PC-9 (cell line): ENCODE data around the gene ARL10. TPM values are rescaled to one million over a fixed set of nuclear protein-coding genes. Genes with fewer than 3 reads are reported as not detected.

ENCODE experiments used
- BruUV-seq: library from RNA; stranded (reverse); fragments of 400-500 nt; replicated peaks from 2 replicates; lab custom pipeline; 2021; lab: Mats Ljungman, UMichigan
- CTCF ChIA-PET: fragments of 300-600 bp; sonication (Branson Sonifier 250); formaldehyde crosslinking; loops from one replicate; lab custom pipeline; 2022; ENCODE audit warnings: antibody characterized with exemption; lab: Charles Lee
- POLR2A ChIA-PET: fragments of 300-600 bp; sonication (Branson Sonifier 250); formaldehyde crosslinking; loops from one replicate; lab custom pipeline; 2022; ENCODE audit warnings: antibody characterized with exemption; ENCODE audit not compliant: unreplicated experiment; lab: Charles Lee
- DNase-seq, 2 experiments: peaks; one replicate each; pipeline versions ENCODE4 v3.0.0 to v3.0.0-alpha.2; 2015 to 2022; ENCODE audit warnings: mixed read lengths in 1 of 2
- H2AFZ ChIP-seq: fragments of 200-600 bp; sonication (generic); 2 replicates; pipeline ENCODE4 v1.8.1; 2017; ENCODE audit warnings: antibody characterized with exemption
- H3F3A ChIP-seq: fragments of 200-600 bp; sonication (generic); 2 replicates; pipeline ENCODE4 v1.8.1; 2017; ENCODE audit warnings: antibody characterized with exemption, mild to moderate bottlenecking, low read depth; ENCODE audit not compliant: insufficient read depth
- H3K27ac ChIP-seq: fragments of 200-600 bp; sonication (generic); 2 replicates; pipeline ENCODE4 v1.6.1; 2016; ENCODE audit warnings: mixed run types
- H3K27me3 ChIP-seq: fragments of 200-600 bp; sonication (generic); 2 replicates; pipeline ENCODE4 v1.6.1; 2016; ENCODE audit warnings: low read depth, mixed run types; ENCODE audit not compliant: insufficient read depth
- H3K36me3 ChIP-seq: fragments of 200-600 bp; sonication (generic); 2 replicates; pipeline ENCODE4 v1.6.1; 2016; ENCODE audit warnings: low read depth, mixed run types
- H3K4me1 ChIP-seq: fragments of 200-600 bp; sonication (generic); replicated peaks from 2 replicates; pipeline ENCODE4 v1.6.1; 2016; ENCODE audit warnings: mixed run types; ENCODE audit not compliant: insufficient read depth
- H3K4me2 ChIP-seq: fragments of 200-600 bp; sonication (generic); 2 replicates; pipeline ENCODE4 v1.6.1; 2017; ENCODE audit warnings: mixed run types
- H3K4me3 ChIP-seq: fragments of 200-600 bp; sonication (generic); 2 replicates; pipeline ENCODE4 v1.6.1; 2016; ENCODE audit warnings: mixed run types
- H3K79me2 ChIP-seq: fragments of 200-600 bp; sonication (generic); 2 replicates; pipeline ENCODE4 v1.6.1; 2017; ENCODE audit warnings: low read depth, mixed run types
- H3K9me2 ChIP-seq: fragments of 200-600 bp; sonication (generic); 2 replicates; pipeline ENCODE4 v1.8.1; 2017; ENCODE audit warnings: mild to moderate bottlenecking; ENCODE audit not compliant: insufficient read depth
- H3K9me3 ChIP-seq: fragments of 200-600 bp; sonication (generic); 2 replicates; pipeline ENCODE4 v1.8.1; 2016; ENCODE audit warnings: low read depth; ENCODE audit not compliant: insufficient read depth
- H4K20me1 ChIP-seq: fragments of 200-600 bp; sonication (generic); 2 replicates; pipeline ENCODE4 v1.8.1; 2017; ENCODE audit not compliant: insufficient read depth
- CTCF ChIP-seq: fragments of 200-600 bp; sonication (generic); conservative IDR thresholded peaks from 2 replicates; pipeline ENCODE4 v1.6.1; 2017; ENCODE audit warnings: mixed run types, antibody characterized with exemption, mild to moderate bottlenecking, moderate library complexity
- EZH2 ChIP-seq: fragments of 200-600 bp; sonication (generic); IDR thresholded peaks from 2 replicates; pipeline ENCODE4 v1.8.0; 2017; ENCODE audit warnings: antibody characterized with exemption, low read depth
- intact Hi-C: fragments of 100-400 bp; cut with micrococcal nuclease; formaldehyde crosslinking; loops from one replicate; pipeline ENCODE4 v1.10.0; 2022; ENCODE audit not compliant: unreplicated experiment
- total RNA-seq: library from RNA; stranded (reverse); gene quantifications from 2 replicates; pipeline ENCODE4 v1.2.3, GENCODE V29; 2021

The ARL10 gene
- total RNA-seq, 1 experiment from 2014 or later = 0.85 TPM

DNA sequence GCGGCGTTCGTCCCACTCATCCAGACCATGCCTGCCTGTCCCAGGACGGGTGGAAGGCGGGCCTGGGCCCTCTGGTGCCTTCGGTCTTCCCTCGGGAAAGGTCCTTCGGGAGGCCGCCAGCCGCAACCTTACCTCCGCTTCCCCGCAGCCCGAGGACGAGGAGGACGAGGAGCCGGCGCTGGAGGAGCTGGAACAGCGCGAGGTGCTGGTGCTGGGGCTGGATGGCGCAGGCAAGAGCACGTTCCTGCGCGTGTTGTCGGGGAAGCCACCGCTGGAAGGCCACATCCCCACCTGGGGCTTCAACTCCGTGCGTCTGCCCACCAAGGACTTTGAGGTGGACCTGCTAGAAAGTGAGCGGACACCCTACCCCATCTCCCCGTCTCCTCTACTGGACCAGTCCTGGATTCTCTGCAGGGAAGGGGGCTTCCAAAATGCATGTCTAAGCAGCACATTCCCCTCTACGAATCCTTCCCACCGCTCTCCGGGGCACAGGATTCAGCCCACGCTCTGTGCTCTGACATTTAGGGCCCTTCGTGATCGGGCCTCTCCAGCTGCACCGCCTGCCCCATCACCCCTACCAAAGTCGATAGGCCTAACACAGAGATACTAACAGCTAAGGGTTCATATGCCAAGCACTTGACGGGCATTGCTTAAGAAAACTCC lies 1.1 kb downstream of the ARL10 start:
- Histone ChIP-seq H3K9me2 (no peaks in the 10 kb centered on the region), H2AFZ (no peak overlapping the region), H3F3A (no peaks in the 10 kb centered on the region), H4K20me1 (no peaks in the 10 kb centered on the region), H3K4me1 (no peaks in the 10 kb centered on the region; the same call in 1 of the 2 replicates), H3K27ac (no peak overlapping the region), H3K4me3 (no peak overlapping the region), H3K9me3 (no peaks in the 10 kb centered on the region), H3K36me3 (no peaks in the 10 kb centered on the region), H3K4me2 (no peak overlapping the region), H3K27me3 (no peaks in the 10 kb centered on the region), H3K79me2 (peaks cover 2% of the 10 kb centered on the region; the same call in 1 of the 2 replicates)
- TF ChIP-seq CTCF = no peak
- no peak for TF ChIP-seq EZH2
- ChIA-PET POLR2A (no interaction called here), CTCF (no interaction called here)
- intact Hi-C loops = no loop called here
- no peak for DNase-seq
- no TSS peak for BruUV-seq

- no TSS peak for BruUV-seq
- Histone ChIP-seq H4K20me1 (no peaks in the 10 kb centered on the region), H3K27ac (no peak overlapping the region), H3K9me2 (no peaks in the 10 kb centered on the region), H3F3A (0 out of 2 replicates have a peak, but pooled peaks cover 12% of the 10 kb centered on the region), H3K4me1 (peaks cover 13% of the 10 kb centered on the region), H2AFZ (no peak overlapping the region), H3K4me2 (no peak overlapping the region), H3K36me3 (no peaks in the 10 kb centered on the region), H3K4me3 (no peak overlapping the region), H3K9me3 (no peaks in the 10 kb centered on the region), H3K79me2 (no peaks in the 10 kb centered on the region), H3K27me3 (no peaks in the 10 kb centered on the region)
- DNase-seq = no peak
- intact Hi-C loops = no loop called here
- TF ChIP-seq EZH2 (no peak), CTCF (no peak)
- ChIA-PET CTCF (no interaction called here), POLR2A (no interaction called here)
Measured at GRCh38 chr5:176368726-176369125, 3.4 kb downstream of the ARL10 start.

GRCh38 chr5:176369934-176370711 lies 4.8 kb downstream of the ARL10 start:
- Histone ChIP-seq H3K4me1 (peaks cover 13% of the 10 kb centered on the region), H3K27me3 (no peaks in the 10 kb centered on the region), H3K27ac (no peak overlapping the region), H3K4me2 (no peak overlapping the region), H3K36me3 (no peaks in the 10 kb centered on the region), H2AFZ (no peak overlapping the region), H3K4me3 (no peak overlapping the region), H3K9me3 (no peaks in the 10 kb centered on the region), H3F3A (0 out of 2 replicates have a peak, but pooled peaks cover 12% of the 10 kb centered on the region), H4K20me1 (no peaks in the 10 kb centered on the region), H3K9me2 (no peaks in the 10 kb centered on the region), H3K79me2 (no peaks in the 10 kb centered on the region)
- no peak for DNase-seq
- ChIA-PET POLR2A (no interaction called here), CTCF (no interaction called here)
- BruUV-seq = no TSS peak
- intact Hi-C loops = no loop called here
- no peak for TF ChIP-seq EZH2
- no peak for TF ChIP-seq CTCF
